Limb (tissue), 2 donors: Measurements from ENCODE around the gene ADSS1.

Source experiments
- DNase-seq, 2 donors: peaks; one replicate each; pipeline ENCODE4 v3.0.0-alpha.2; 2016; ENCODE audit errors: extremely low spot score in 2 of 2

ADSS1 gene

GRCh38 chr14:104768437-104769323 is 44.7 kb downstream of the ADSS1 start:
- DNase-seq, result peak; percentile 83 to 96

- no peak for DNase-seq
Measured at GRCh38 chr14:104769324-104770071, 45.5 kb downstream of the ADSS1 start.

- DNase-seq, result no peak
Measured at GRCh38 chr14:104770072-104770579, 46.1 kb downstream of the ADSS1 start.

- DNase-seq, result no peak
Measured at GRCh38 chr14:104770851-104771272, 46.8 kb downstream of the ADSS1 start.

GRCh38 chr14:104771374-104771773 is 47.3 kb downstream of the ADSS1 start:
- DNase-seq, result no peak

GRCh38 chr14:104771918-104772706 is 48.1 kb downstream of the ADSS1 start:
- no peak for DNase-seq

- no peak for DNase-seq
Measured at GRCh38 chr14:104772707-104773504, 48.9 kb downstream of the ADSS1 start.

GRCh38 chr14:104773505-104774452 is 49.8 kb downstream of the ADSS1 start:
- DNase-seq, result no peak

- DNase-seq, result no peak
Measured at GRCh38 chr14:104774453-104775072, 50.5 kb downstream of the ADSS1 start.

- DNase-seq, result no peak
Measured at GRCh38 chr14:104775073-104775489, 51.1 kb downstream of the ADSS1 start.

GRCh38 chr14:104776481-104776880 is 52.5 kb downstream of the ADSS1 start:
- DNase-seq, result no peak

GRCh38 chr14:104776961-104777807 is 53.2 kb downstream of the ADSS1 start:
- no peak for DNase-seq

GRCh38 chr14:104777808-104778249 is 53.8 kb downstream of the ADSS1 start:
- DNase-seq, result no peak

- DNase-seq, result no peak
Measured at GRCh38 chr14:104778694-104779331, 54.8 kb downstream of the ADSS1 start.

GRCh38 chr14:104779776-104780512 is 55.9 kb downstream of the ADSS1 start:
- DNase-seq, result no peak

- DNase-seq, result no peak
Measured at GRCh38 chr14:104780513-104781030, 56.5 kb downstream of the ADSS1 start.
